SK-N-SH (cell line): ENCODE results near the gene TRAF3IP1. TPM values are rescaled to one million over a fixed set of nuclear protein-coding genes. Genes with fewer than 3 reads are reported as not detected.

Experiments
- CTCF ChIA-PET: fragments of 300-600, 350-600 bp; formaldehyde crosslinking; extraction: SDS; loops from one replicate; lab custom pipeline; 2021; lab: Yijun Ruan, JAX
- POLR2A ChIA-PET: fragments of 350-600 bp; sonication (Branson Sonifier 250); formaldehyde crosslinking; extraction: SDS; loops from one replicate; lab custom pipeline; 2020; ENCODE audit warnings: antibody characterized with exemption, inconsistent platforms; lab: Yijun Ruan, JAX
- DNase-seq: peaks from one replicate; pipeline ENCODE4 v3.0.0; 2012
- H2AFZ ChIP-seq: fragments of 200-600 bp; sonication (generic); 2 replicates; pipeline ENCODE4 v1.8.1; 2016; ENCODE audit warnings: antibody characterized with exemption, mild to moderate bottlenecking, low read depth
- H3F3A ChIP-seq: fragments of 200-600 bp; sonication (generic); replicated peaks from 2 replicates; pipeline ENCODE3; 2016; ENCODE audit warnings: antibody characterized with exemption, mild to moderate bottlenecking; ENCODE audit not compliant: insufficient read depth
- H3K27ac ChIP-seq, 2 experiments: fragments of 200-500 bp in 1 of 2; fragments of 200-600 bp in 1 of 2; sonication (Bioruptor generic) in 1 of 2; sonication (generic), shearing (Covaris generic) in 1 of 2; 2 replicates each; pipeline versions ENCODE4 v1.5.1 to v1.6.1; 2014 to 2016; ENCODE audit warnings: low read depth in 2 of 2, inconsistent platforms in 1 of 2, low read length in 1 of 2, mild to moderate bottlenecking in 1 of 2, mixed read lengths in 1 of 2
- H3K27me3 ChIP-seq: fragments of 200-600 bp; sonication (generic), shearing (Covaris generic); 2 replicates; pipeline ENCODE4 v1.6.1; 2016; ENCODE audit warnings: mixed run types; ENCODE audit not compliant: insufficient read depth
- H3K36me3 ChIP-seq, 2 experiments: fragments of 200-500 bp in 1 of 2; fragments of 200-600 bp in 1 of 2; sonication (Bioruptor generic) in 1 of 2; sonication (generic) in 1 of 2; replicated peaks in 1 of 2; 2 replicates each; pipeline versions ENCODE3 to v1.5.1; 2014 to 2016; ENCODE audit warnings: low read length in 1 of 2, mild to moderate bottlenecking in 1 of 2; ENCODE audit not compliant: insufficient read depth in 2 of 2, control insufficient read depth in 1 of 2
- H3K4me1 ChIP-seq, 2 experiments: fragments of 200-500 bp in 1 of 2; fragments of 200-600 bp in 1 of 2; sonication (Bioruptor generic) in 1 of 2; sonication (generic), shearing (Covaris generic) in 1 of 2; 2 replicates each; pipeline versions ENCODE4 v1.5.1 to v1.6.1; 2014 to 2016; ENCODE audit warnings: low read depth in 1 of 2, low read length in 1 of 2, mixed run types in 1 of 2; ENCODE audit not compliant: insufficient read depth in 2 of 2, control insufficient read depth in 1 of 2
- H3K4me2 ChIP-seq: fragments of 200-600 bp; sonication (generic), shearing (Covaris generic); 2 replicates; pipeline ENCODE4 v1.6.1; 2017; ENCODE audit warnings: mixed run types
- H3K4me3 ChIP-seq, 2 experiments: fragments of 200-500 bp in 1 of 2; fragments of 200-600 bp in 1 of 2; sonication (Bioruptor generic) in 1 of 2; sonication (generic), shearing (Covaris generic) in 1 of 2; 2 replicates each; pipeline versions ENCODE4 v1.5.1 to v1.8.1; 2014 to 2016; ENCODE audit warnings: low read depth in 2 of 2, inconsistent platforms in 1 of 2, low read length in 1 of 2, mild to moderate bottlenecking in 1 of 2, mixed read lengths in 1 of 2, moderate library complexity in 1 of 2
- H3K79me2 ChIP-seq: fragments of 200-600 bp; sonication (generic); 2 replicates; pipeline ENCODE4 v1.8.1; 2017; ENCODE audit warnings: mild to moderate bottlenecking; ENCODE audit not compliant: insufficient read depth
- H3K9ac ChIP-seq: fragments of 200-600 bp; sonication (generic); 2 replicates; pipeline ENCODE4 v1.6.1; 2017; ENCODE audit warnings: mixed run types
- H3K9me2 ChIP-seq: fragments of 200-600 bp; sonication (generic); 2 replicates; pipeline ENCODE4 v1.6.1; 2017; ENCODE audit warnings: mixed run types
- H3K9me3 ChIP-seq: fragments of 200-600 bp; sonication (generic); 2 replicates; pipeline ENCODE4 v1.6.1; 2017; ENCODE audit warnings: mixed run types, mild to moderate bottlenecking, moderate library complexity
- H4K20me1 ChIP-seq: fragments of 200-600 bp; sonication (generic); 2 replicates; pipeline ENCODE4 v1.6.1; 2017; ENCODE audit warnings: mild to moderate bottlenecking, mixed run types; ENCODE audit not compliant: insufficient read depth
- CHD2 ChIP-seq: fragments of 150-350 bp; IDR thresholded peaks from 2 replicates; pipeline ENCODE4 v1.6.1; 2018; ENCODE audit warnings: low read length; ENCODE audit not compliant: partially characterized antibody
- ELF1 ChIP-seq: IDR thresholded peaks from 2 replicates; pipeline ENCODE4 v1.4.0; 2012
- EP300 ChIP-seq, 2 experiments: IDR thresholded peaks; 2 replicates each; pipeline versions ENCODE4 v1.4.0 to v1.6.1; 2012; ENCODE audit warnings: borderline replicate concordance in 1 of 2, low read depth in 1 of 2, low read length in 1 of 2
- FOSL2 ChIP-seq: IDR thresholded peaks from 2 replicates; pipeline ENCODE4 v1.4.0; 2012; ENCODE audit warnings: low read depth, mild to moderate bottlenecking, moderate library complexity, borderline replicate concordance
- GABPA ChIP-seq: IDR thresholded peaks from 2 replicates; pipeline ENCODE4 v1.4.0; 2012; ENCODE audit warnings: low read depth, mild to moderate bottlenecking
- MEF2A ChIP-seq: IDR thresholded peaks from 2 replicates; pipeline ENCODE4 v1.4.0; 2012; ENCODE audit warnings: low read depth, borderline replicate concordance
- MXI1 ChIP-seq: IDR thresholded peaks from 2 replicates; pipeline ENCODE4 v1.6.1; 2012; ENCODE audit warnings: mild to moderate bottlenecking, low read depth, low read length, improper control_type of control experiment
- PBX3 ChIP-seq: IDR thresholded peaks from 2 replicates; pipeline ENCODE4; 2012
- RAD21 ChIP-seq: IDR thresholded peaks from 2 replicates; pipeline ENCODE4 v1.6.1; 2012; ENCODE audit warnings: mild to moderate bottlenecking, low read length
- REST ChIP-seq: IDR thresholded peaks from 2 replicates; pipeline ENCODE4 v1.6.1; 2012; ENCODE audit warnings: mild to moderate bottlenecking, low read depth, low read length, moderate library complexity
- RFX5 ChIP-seq: IDR thresholded peaks from 2 replicates; pipeline ENCODE4 v1.6.1; 2012; ENCODE audit warnings: mild to moderate bottlenecking, improper control_type of control experiment, low read length
- TEAD4 ChIP-seq: IDR thresholded peaks from 2 replicates; pipeline ENCODE4 v1.4.0; 2012; ENCODE audit warnings: mild to moderate bottlenecking, borderline replicate concordance; ENCODE audit not compliant: insufficient read depth
- ZBTB33 ChIP-seq: IDR thresholded peaks from 2 replicates; pipeline ENCODE4 v1.4.0; 2012; ENCODE audit warnings: low read depth, borderline replicate concordance
- WGBS: methylation state at CpG from one replicate; pipeline ENCODE4 v1.1.6; 2017; ENCODE audit warnings: low lambda C conversion rate; 5-methylcytosine and 5-hydroxymethylcytosine counted together
- polyA plus RNA-seq, 3 experiments: library from polyadenylated mRNA; depleted of rRNA; stranded (reverse); fragments of >200 nt; gene quantifications; 2 replicates each; pipeline ENCODE4 v1.2.3, GENCODE V29; 2012

TRAF3IP1 gene
- polyA plus RNA-seq, 1 of the 3 experiments (the other 2 are of a cell fraction): 15.0 TPM

- Histone ChIP-seq H3K9me2 (no peaks in the 10 kb centered on the region), H3K4me3 (no peak overlapping the region), H3K79me2 (no peaks in the 10 kb centered on the region), H3K9ac (no peak overlapping the region), H2AFZ (no peak overlapping the region), H3F3A (no peaks in the 10 kb centered on the region), H4K20me1 (no peaks in the 10 kb centered on the region), H3K4me2 (no peak overlapping the region), H3K27me3 (no peaks in the 10 kb centered on the region), H3K27ac (no peak overlapping the region), H3K36me3 (no peaks in the 10 kb centered on the region)
- POLR2A ChIA-PET: interaction anchor here (0.7 kb wide), 1 partner anchor 11 kb away, joined by 3 read pairs; no protein-coding TSS in a partner anchor
- CTCF ChIA-PET: no interaction called here
- no peak for DNase-seq
- WGBS: 53% methylated on average over 3 of the region's 3 CpGs
- no peak for TF ChIP-seq ELF1
- no peak for TF ChIP-seq PBX3
- TF ChIP-seq MXI1: no peak
- no peak for TF ChIP-seq TEAD4
- TF ChIP-seq CHD2: no peak
- TF ChIP-seq, all 33 proteins: peak for 0
- Histone ChIP-seq H3K4me1 (no peaks in the 10 kb centered on the region; a peak in 1 of 4 replicates), H3K9me3 (no peaks in the 10 kb centered on the region)
Observed at GRCh38 chr2:238302087-238302486, 18.2 kb upstream of the TRAF3IP1 start.

GRCh38 chr2:238302751-238303150 is 17.6 kb upstream of the TRAF3IP1 start:
- 71% methylated on average over 8 of the region's 9 CpGs for WGBS
- H3K4me1 ChIP-seq: no peaks in the 10 kb centered on the region; a peak in 1 of 4 replicates
- TF ChIP-seq TEAD4 (no peak), EP300 (IDR thresholded peaks at IDR 0.05; ENCODE audit: borderline replicate concordance in 1 of 2, low read depth in 1 of 2, low read length in 1 of 2) (no peak), REST (no peak), GABPA (no peak), RAD21 (no peak), ZBTB33 (no peak), MEF2A (no peak), PBX3 (no peak), FOSL2 (no peak), RFX5 (no peak)
- TF ChIP-seq, all 33 proteins: peak for 0
- Histone ChIP-seq H3K9me3 (no peaks in the 10 kb centered on the region), H3K36me3 (no peaks in the 10 kb centered on the region), H4K20me1 (no peaks in the 10 kb centered on the region), H3K9ac (no peak overlapping the region), H3K9me2 (no peaks in the 10 kb centered on the region), H3F3A (no peaks in the 10 kb centered on the region), H3K4me3 (no peak overlapping the region), H3K27me3 (no peaks in the 10 kb centered on the region), H3K79me2 (no peaks in the 10 kb centered on the region), H3K27ac (no peak overlapping the region), H2AFZ (no peak overlapping the region), H3K4me2 (no peak overlapping the region)
- ChIA-PET POLR2A (no interaction called here), CTCF (no interaction called here)
- DNase-seq: no peak
